ENCODE data around the gene HIBCH. TPM values are rescaled to one million over a fixed set of nuclear protein-coding genes. Genes with fewer than 3 reads are reported as not detected.

The HIBCH gene
- total and polyA plus RNA-seq, 4 donors = 20.2 to 65.2 (median 32.8) TPM

DNA sequence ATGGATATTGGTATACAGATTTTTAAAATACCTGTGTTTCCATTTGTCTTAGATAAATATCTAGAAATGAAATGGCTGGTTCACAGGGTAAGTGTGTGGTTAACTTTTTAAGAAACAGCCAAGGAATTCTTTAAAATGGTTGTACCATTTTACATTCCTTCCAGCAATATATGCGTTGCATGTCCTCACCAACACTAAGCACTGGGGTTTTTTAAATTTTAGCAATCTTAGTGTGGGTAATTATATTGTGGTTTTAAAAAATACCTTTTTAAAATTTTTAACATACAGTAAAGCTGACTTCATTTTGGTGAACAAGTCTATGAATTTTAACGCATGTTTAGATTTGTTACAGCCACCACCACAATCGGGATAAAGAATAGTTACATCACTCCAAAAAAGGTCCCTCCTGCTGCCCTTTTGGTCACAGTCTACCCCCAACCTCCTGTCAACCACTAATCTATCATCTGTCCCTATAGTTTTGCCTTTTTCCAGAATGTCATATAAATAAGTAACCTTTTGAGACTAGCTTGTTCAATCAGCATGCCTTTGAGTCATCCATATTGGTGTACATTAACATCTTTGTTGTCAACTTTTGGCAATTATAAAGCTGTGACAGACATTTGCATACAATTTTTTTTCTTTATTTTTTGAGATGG is 129.0 kb downstream of the HIBCH start:
- DNase-seq (ENCODE audit: low spot score) = no peak
- Histone ChIP-seq H3K27me3 (ENCODE audit: control insufficient read depth in 4 of 4, insufficient read depth in 4 of 4, low read length in 3 of 4) (no peaks in the 10 kb centered on the region), H3K27ac (ENCODE audit: low read depth in 1 of 2, low read length in 2 of 2) (no peak overlapping the region), H3K4me1 (ENCODE audit: control insufficient read depth in 4 of 4, insufficient read depth in 4 of 4, low read length in 3 of 4) (no peaks in the 10 kb centered on the region), H3K36me3 (ENCODE audit: control insufficient read depth in 4 of 4, insufficient read depth in 3 of 4, low read depth in 1 of 4, low read length in 3 of 4) (no peaks in the 10 kb centered on the region), H3K9ac (ENCODE audit: low read depth in 1 of 2, low read length in 2 of 2) (no peak overlapping the region), H3K4me3 (ENCODE audit: low read depth in 1 of 3, low read length in 3 of 3) (no peak overlapping the region), H3K9me3 (ENCODE audit: control insufficient read depth in 4 of 4, low read length in 3 of 4) (no peaks in the 10 kb centered on the region)
- 96% methylated on average over 3 of the region's 3 CpGs for WGBS
- TF ChIP-seq FOXA2 (IDR thresholded peaks at IDR 0.05) = no peak
- TF ChIP-seq, protein P1, sequence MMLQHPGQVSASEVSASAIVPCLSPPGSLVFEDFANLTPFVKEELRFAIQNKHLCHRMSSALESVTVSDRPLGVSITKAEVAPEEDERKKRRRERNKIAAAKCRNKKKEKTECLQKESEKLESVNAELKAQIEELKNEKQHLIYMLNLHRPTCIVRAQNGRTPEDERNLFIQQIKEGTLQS (IDR thresholded peaks at IDR 0.05) = no peak
- no peak for TF ChIP-seq HNF4G (IDR thresholded peaks at IDR 0.05)
- TF ChIP-seq RXRA (IDR thresholded peaks at IDR 0.05) = no peak
- no peak for TF ChIP-seq GABPA (IDR thresholded peaks at IDR 0.05 in 1 of 2, conservative IDR thresholded peaks at IDR 0.05 in 1 of 2)
- no peak for TF ChIP-seq TAF1 (conservative IDR thresholded peaks at IDR 0.05)
- no peak for TF ChIP-seq NR2F2 (IDR thresholded peaks at IDR 0.05)
- no peak for TF ChIP-seq YY1 (IDR thresholded peaks at IDR 0.05)
- TF ChIP-seq HNF4A (conservative IDR thresholded peaks at IDR 0.05) = no peak
- TF ChIP-seq REST (IDR thresholded peaks at IDR 0.05) = no peak
- TF ChIP-seq, protein P2, sequence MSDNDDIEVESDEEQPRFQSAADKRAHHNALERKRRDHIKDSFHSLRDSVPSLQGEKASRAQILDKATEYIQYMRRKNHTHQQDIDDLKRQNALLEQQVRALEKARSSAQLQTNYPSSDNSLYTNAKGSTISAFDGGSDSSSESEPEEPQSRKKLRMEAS (IDR thresholded peaks at IDR 0.05) = no peak
- TF ChIP-seq JUND (IDR thresholded peaks at IDR 0.05) = no peak
- TF ChIP-seq FOXA1 (IDR thresholded peaks at IDR 0.05) = no peak
- no peak for TF ChIP-seq RAD21 (IDR thresholded peaks at IDR 0.05)
- no peak for TF ChIP-seq EGR1 (IDR thresholded peaks at IDR 0.05; ENCODE audit: low read depth in 2 of 2)
- no peak for TF ChIP-seq SP1 (IDR thresholded peaks at IDR 0.05)
- TF ChIP-seq, protein P3, sequence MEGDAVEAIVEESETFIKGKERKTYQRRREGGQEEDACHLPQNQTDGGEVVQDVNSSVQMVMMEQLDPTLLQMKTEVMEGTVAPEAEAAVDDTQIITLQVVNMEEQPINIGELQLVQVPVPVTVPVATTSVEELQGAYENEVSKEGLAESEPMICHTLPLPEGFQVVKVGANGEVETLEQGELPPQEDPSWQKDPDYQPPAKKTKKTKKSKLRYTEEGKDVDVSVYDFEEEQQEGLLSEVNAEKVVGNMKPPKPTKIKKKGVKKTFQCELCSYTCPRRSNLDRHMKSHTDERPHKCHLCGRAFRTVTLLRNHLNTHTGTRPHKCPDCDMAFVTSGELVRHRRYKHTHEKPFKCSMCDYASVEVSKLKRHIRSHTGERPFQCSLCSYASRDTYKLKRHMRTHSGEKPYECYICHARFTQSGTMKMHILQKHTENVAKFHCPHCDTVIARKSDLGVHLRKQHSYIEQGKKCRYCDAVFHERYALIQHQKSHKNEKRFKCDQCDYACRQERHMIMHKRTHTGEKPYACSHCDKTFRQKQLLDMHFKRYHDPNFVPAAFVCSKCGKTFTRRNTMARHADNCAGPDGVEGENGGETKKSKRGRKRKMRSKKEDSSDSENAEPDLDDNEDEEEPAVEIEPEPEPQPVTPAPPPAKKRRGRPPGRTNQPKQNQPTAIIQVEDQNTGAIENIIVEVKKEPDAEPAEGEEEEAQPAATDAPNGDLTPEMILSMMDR (IDR thresholded peaks at IDR 0.05; ENCODE audit: low read depth, low read length, missing input control) = no peak
- no peak for TF ChIP-seq ZBTB33 (IDR thresholded peaks at IDR 0.05)

All from liver (tissue), 9 donors.